Endodermal cell (in vitro differentiated cells): ENCODE data around the gene RANGRF. TPM values are rescaled to one million over a fixed set of nuclear protein-coding genes. Genes with fewer than 3 reads are reported as not detected.
A peak's percentile ranks its signal among the peaks of the same experiment; 100 is the strongest.

Experiments used
- DNase-seq: peaks from one replicate; pipeline ENCODE4 v3.0.0-alpha.2; 2017
- H3K27ac ChIP-seq: 2 replicates; pipeline ENCODE4 v1.5.1; 2013; ENCODE audit warnings: mild to moderate bottlenecking, low read depth, low read length, moderate library complexity
- H3K27me3 ChIP-seq: 2 replicates; pipeline ENCODE4 v1.6.1; 2013; ENCODE audit warnings: mild to moderate bottlenecking, low read length, moderate library complexity; ENCODE audit not compliant: insufficient read depth, control insufficient read depth, poor library complexity, severe bottlenecking
- H3K36me3 ChIP-seq: 2 replicates; pipeline ENCODE4 v1.7.0; 2013; ENCODE audit warnings: mild to moderate bottlenecking, low read length, moderate library complexity; ENCODE audit not compliant: control insufficient read depth, insufficient read depth
- H3K4me1 ChIP-seq: one replicate; pipeline ENCODE4 v1.7.0; 2013; ENCODE audit warnings: low read length; ENCODE audit not compliant: control insufficient read depth, insufficient read depth
- H3K4me3 ChIP-seq: 2 replicates; pipeline ENCODE4 v1.5.1; 2013; ENCODE audit warnings: mild to moderate bottlenecking, low read length, moderate library complexity
- H3K9ac ChIP-seq: 2 replicates; pipeline ENCODE4 v1.6.1; 2013; ENCODE audit warnings: mild to moderate bottlenecking, low read length, moderate library complexity; ENCODE audit not compliant: poor library complexity, severe bottlenecking; ENCODE audit errors: extremely low read depth
- H3K9me3 ChIP-seq: 2 replicates; pipeline ENCODE4 v1.6.1; 2013; ENCODE audit warnings: mild to moderate bottlenecking, low read length, moderate library complexity; ENCODE audit not compliant: control insufficient read depth
- H3K27ac Mint-ChIP-seq: 2 replicates; pipeline ENCODE4 v1.8.0; 2020; ENCODE audit warnings: mixed read lengths
- H3K27me3 Mint-ChIP-seq: 2 replicates; pipeline ENCODE4 v1.8.0; 2021; ENCODE audit warnings: mild to moderate bottlenecking, mixed read lengths; ENCODE audit not compliant: insufficient read depth
- H3K36me3 Mint-ChIP-seq: 2 replicates; pipeline ENCODE4 v1.8.0; 2020; ENCODE audit warnings: low read depth, mixed read lengths
- H3K4me1 Mint-ChIP-seq: 2 replicates; pipeline ENCODE4 v1.8.0; 2020; ENCODE audit warnings: mixed read lengths
- H3K4me3 Mint-ChIP-seq: 2 replicates; pipeline ENCODE4 v1.8.0; 2020; ENCODE audit warnings: mild to moderate bottlenecking, moderate library complexity, mixed read lengths
- H3K9me3 Mint-ChIP-seq: 2 replicates; pipeline ENCODE4 v1.8.0; 2020; ENCODE audit warnings: mild to moderate bottlenecking, mixed read lengths
- CTCF ChIP-seq: fragments of 200-600 bp; sonication (generic); conservative IDR thresholded peaks from 2 replicates; pipeline ENCODE4 v1.5.0; 2021; ENCODE audit warnings: antibody characterized with exemption, mild to moderate bottlenecking
- WGBS, 2 experiments: methylation state at CpG; one replicate each; pipeline versions ENCODE4 v1.1.5 to v1.1.7; 2013; ENCODE audit warnings: missing lambda C conversion rate in 2 of 2, mixed read lengths in 1 of 2; ENCODE audit not compliant: insufficient coverage in 1 of 2, insufficient read length in 1 of 2; 5-methylcytosine and 5-hydroxymethylcytosine counted together
- total RNA-seq, 2 donors: library from RNA; stranded (reverse); fragmentation: NEBNext Ultra II Directional in 1 of 2; extraction: Animal tissue kit (Norgen Biotek cat#: 25700) in 1 of 2; gene quantifications; 2 replicates in 1 of 2; 3 replicates in 1 of 2; pipeline ENCODE4 v1.2.1, GENCODE V29; 2021

RANGRF gene
- total RNA-seq, 2 donors from 2014 or later, result 34.0 to 36.3 TPM

DNA sequence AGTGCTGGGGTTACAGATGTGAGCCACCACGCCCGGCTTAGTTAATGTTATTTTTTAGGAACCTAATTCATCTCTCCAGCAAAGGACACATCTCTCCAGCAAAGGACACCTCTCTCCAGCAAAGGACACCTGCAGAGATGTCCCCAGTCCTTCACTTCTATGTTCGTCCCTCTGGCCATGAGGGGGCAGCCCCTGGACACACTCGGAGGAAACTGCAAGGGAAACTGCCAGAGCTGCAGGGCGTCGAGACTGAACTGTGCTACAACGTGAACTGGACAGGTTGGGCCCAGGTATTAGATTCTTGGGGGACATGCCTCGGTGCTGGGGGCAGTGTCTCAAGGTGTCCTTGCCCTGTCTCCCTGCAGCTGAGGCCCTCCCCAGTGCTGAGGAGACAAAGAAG lies 34.7 kb upstream of the RANGRF start:
- Mint-ChIP-seq H3K27ac (no peak overlapping the region), H3K9me3 (no peaks in the 10 kb centered on the region), H3K36me3 (peaks cover 46% of the 10 kb centered on the region), H3K27me3 (no peaks in the 10 kb centered on the region), H3K4me3 (no peak overlapping the region), H3K4me1 (peaks cover 8% of the 10 kb centered on the region)
- DNase-seq, result peak; percentile 80
- WGBS, 2 experiments, result 91 to 96% methylated on average over 8 of the region's 8 CpGs
- Histone ChIP-seq H3K9me3 (no peaks in the 10 kb centered on the region), H3K9ac (no peak overlapping the region), H3K27ac (no peak overlapping the region), H3K4me3 (no peak overlapping the region), H3K36me3 (peaks cover 38% of the 10 kb centered on the region), H3K4me1 (no peaks in the 10 kb centered on the region), H3K27me3 (no peaks in the 10 kb centered on the region)
- peak; percentile 58 for TF ChIP-seq CTCF

DNA sequence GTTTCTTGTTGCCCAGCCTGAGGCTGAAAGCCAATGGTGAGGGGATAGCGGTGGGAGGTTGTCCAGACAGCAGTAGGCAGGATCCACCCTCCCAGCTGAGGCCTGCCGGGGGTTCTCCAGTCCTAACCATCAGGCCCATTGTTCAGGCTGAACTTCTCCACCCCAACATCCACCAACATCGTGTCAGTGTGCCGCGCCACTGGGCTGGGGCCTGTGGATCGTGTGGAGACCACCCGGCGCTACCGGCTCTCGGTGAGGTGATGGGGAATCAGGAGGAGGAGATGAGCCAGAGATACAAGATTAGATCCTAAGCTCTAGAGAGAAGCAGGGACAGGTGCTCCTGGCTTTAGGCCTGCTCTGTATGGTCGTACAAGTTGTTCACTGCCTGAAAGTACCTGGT lies 33.6 kb upstream of the RANGRF start:
- Histone ChIP-seq H3K4me3 (no peak overlapping the region), H3K9me3 (peaks cover under 1% of the 10 kb centered on the region), H3K9ac (no peak overlapping the region), H3K27me3 (no peaks in the 10 kb centered on the region), H3K36me3 (peaks cover 48% of the 10 kb centered on the region), H3K27ac (no peak overlapping the region), H3K4me1 (no peaks in the 10 kb centered on the region)
- TF ChIP-seq CTCF, result no peak
- Mint-ChIP-seq H3K27ac (no peak overlapping the region), H3K9me3 (no peaks in the 10 kb centered on the region), H3K4me1 (peaks cover 6% of the 10 kb centered on the region), H3K27me3 (no peaks in the 10 kb centered on the region), H3K36me3 (peaks cover 50% of the 10 kb centered on the region), H3K4me3 (no peak overlapping the region)
- 95 to 98% methylated on average over 6 to 11 of the region's 11 CpGs for WGBS, 2 experiments
- no peak for DNase-seq

DNA sequence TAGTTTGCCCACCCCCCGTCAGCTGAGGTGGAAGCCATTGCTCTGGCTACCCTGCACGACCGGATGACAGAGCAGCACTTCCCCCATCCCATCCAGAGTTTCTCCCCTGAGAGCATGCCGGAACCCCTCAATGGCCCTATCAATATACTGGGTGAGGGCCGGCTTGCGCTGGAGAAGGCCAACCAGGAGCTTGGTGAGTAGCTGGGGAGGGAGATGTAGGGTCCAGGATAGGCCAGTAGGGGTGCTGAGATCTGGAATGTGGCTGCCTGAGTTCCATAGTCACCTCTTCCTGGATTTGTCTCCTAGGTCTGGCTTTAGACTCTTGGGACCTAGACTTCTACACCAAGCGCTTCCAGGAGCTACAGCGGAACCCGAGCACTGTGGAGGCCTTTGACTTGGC lies 33.0 kb upstream of the RANGRF start:
- Mint-ChIP-seq H3K27me3 (no peaks in the 10 kb centered on the region), H3K4me3 (no peak overlapping the region), H3K27ac (peak overlapping the region; percentile 72), H3K9me3 (no peaks in the 10 kb centered on the region), H3K36me3 (peaks cover 55% of the 10 kb centered on the region), H3K4me1 (no peaks in the 10 kb centered on the region)
- H3K27me3 ChIP-seq, result no peaks in the 10 kb centered on the region
- peak; percentile 56 for TF ChIP-seq CTCF
- H3K4me1 ChIP-seq, result no peaks in the 10 kb centered on the region
- WGBS, 2 experiments, result 93 to 97% methylated on average over 5 to 9 of the region's 9 CpGs
- H3K9ac ChIP-seq, result no peak overlapping the region
- H3K27ac ChIP-seq, result no peak overlapping the region
- DNase-seq, result peak; percentile 79
- peaks cover 7% of the 10 kb centered on the region for H3K9me3 ChIP-seq
- H3K4me3 ChIP-seq, result no peak overlapping the region
- peaks cover 54% of the 10 kb centered on the region for H3K36me3 ChIP-seq
